HCT116 (cell line): ENCODE results near the gene CCDC102B.

Source experiments
- CTCF ChIP-seq, 3 experiments: fragments of 200-600 bp in 1 of 3; sonication (generic) in 1 of 3; IDR thresholded peaks in 2 of 3; conservative IDR thresholded peaks in 1 of 3; 2 replicates each; pipeline ENCODE4 v1.5.1; 2012 to 2017; ENCODE audit warnings: low read depth in 2 of 3, low read length in 2 of 3, antibody characterized with exemption in 1 of 3, borderline replicate concordance in 1 of 3, control low read depth in 1 of 3, mild to moderate bottlenecking in 1 of 3, mixed read lengths in 1 of 3, mixed run types in 1 of 3, moderate library complexity in 1 of 3; ENCODE audit not compliant: insufficient read depth in 1 of 3
- JUND ChIP-seq: IDR thresholded peaks from 2 replicates; pipeline ENCODE4 v1.6.1; 2012
- REST ChIP-seq: IDR thresholded peaks from 2 replicates; pipeline ENCODE4 v1.6.1; 2012; ENCODE audit warnings: low read depth
- ZFX ChIP-seq: fragments of 450-650 bp; IDR thresholded peaks from 2 replicates; pipeline ENCODE4 v1.6.1; 2017

- no peak for TF ChIP-seq JUND
- no peak for TF ChIP-seq CTCF (IDR thresholded peaks at IDR 0.05 in 2 of 3, conservative IDR thresholded peaks at IDR 0.05 in 1 of 3; ENCODE audit: borderline replicate concordance in 1 of 3, insufficient read depth in 1 of 3, low read depth in 2 of 3, low read length in 2 of 3)
- TF ChIP-seq ZFX = no peak
- no peak for TF ChIP-seq REST
Observed at GRCh38 chr18:68997845-68998244, 200.0 kb downstream of the CCDC102B start.
